Activated CD4-positive, alpha-beta T cell treated with anti-CD3 and anti-CD28 coated beads, Interleukin-2, amount 10 ng/mL, durations not matched to agents 24 days and 14 days (primary cell): ENCODE results near the gene RFTN1. TPM values are rescaled to one million over a fixed set of nuclear protein-coding genes. Genes with fewer than 3 reads are reported as not detected.

Experiments
- DNase-seq: peaks from one replicate; pipeline ENCODE4 v3.0.0; 2022
- H3K27ac Mint-ChIP-seq: one replicate; pipeline ENCODE4 v1.8.0; 2022; ENCODE audit warnings: mild to moderate bottlenecking, mixed read lengths
- H3K27me3 Mint-ChIP-seq: one replicate; pipeline ENCODE4 v1.8.0; 2022; ENCODE audit warnings: mixed read lengths
- H3K36me3 Mint-ChIP-seq: one replicate; pipeline ENCODE4 v1.8.0; 2022; ENCODE audit warnings: low read depth, mild to moderate bottlenecking, mixed read lengths
- H3K4me1 Mint-ChIP-seq: one replicate; pipeline ENCODE4 v1.8.0; 2021; ENCODE audit warnings: mixed read lengths
- H3K4me3 Mint-ChIP-seq: one replicate; pipeline ENCODE4 v1.8.0; 2022; ENCODE audit warnings: mild to moderate bottlenecking, moderate library complexity, mixed read lengths
- H3K9me3 Mint-ChIP-seq: one replicate; pipeline ENCODE4 v1.8.0; 2021; ENCODE audit warnings: mixed read lengths
- intact Hi-C: fragments of 100-400 bp; cut with micrococcal nuclease; formaldehyde crosslinking; loops from one replicate; pipeline ENCODE4 v1.15.1; 2023
- total RNA-seq: library from RNA; stranded (reverse); gene quantifications from 2 replicates; pipeline ENCODE4 v1.2.3, GENCODE V29; 2022

RFTN1 gene
- total RNA-seq, 1 donor from 2014 or later, result 92.4 TPM

DNA sequence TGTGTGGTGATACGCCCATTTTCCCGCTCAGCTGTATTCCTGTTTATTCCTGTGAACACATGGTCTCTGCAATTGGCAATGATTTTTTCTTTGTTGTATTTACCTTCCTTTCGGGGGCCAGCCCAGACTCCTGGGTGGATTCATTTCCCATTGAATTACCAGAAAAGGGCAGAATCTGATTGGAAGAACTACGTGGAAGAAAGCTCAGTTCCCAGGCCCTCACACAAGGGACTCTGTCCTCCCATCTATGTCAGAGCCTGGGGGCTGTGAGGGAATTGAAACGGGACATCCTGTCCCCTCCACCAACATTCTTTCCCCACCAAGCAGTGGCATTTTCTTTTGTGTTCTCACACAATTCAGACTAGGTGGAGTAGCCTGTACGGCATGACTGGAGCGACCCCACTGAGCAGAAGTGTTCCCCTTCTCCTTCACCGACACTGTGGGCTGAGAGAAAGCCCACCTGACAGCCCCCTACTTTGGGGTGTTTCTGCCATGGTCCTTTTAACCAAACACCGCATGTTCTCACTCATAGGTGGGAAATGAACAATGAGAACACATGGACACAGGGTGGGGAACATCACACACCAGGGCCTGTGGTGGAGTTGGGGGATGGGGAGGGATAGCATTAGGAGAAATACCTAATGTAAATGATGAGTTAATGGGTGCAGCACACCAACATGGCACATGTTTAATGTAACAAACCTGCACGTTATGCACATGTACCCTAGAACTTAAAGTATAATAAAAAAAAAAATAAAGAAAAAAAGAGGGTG is 32.1 kb upstream of the RFTN1 start:
- Mint-ChIP-seq H3K27me3 (peaks cover 8% of the 10 kb centered on the region), H3K4me1 (peaks cover 14% of the 10 kb centered on the region)

GRCh38 chr3:16543242-16543864 is 29.9 kb upstream of the RFTN1 start:
- Mint-ChIP-seq H3K36me3 (no peaks in the 10 kb centered on the region), H3K4me1 (peaks cover 13% of the 10 kb centered on the region), H3K27me3 (peaks cover 18% of the 10 kb centered on the region), H3K27ac (no peak overlapping the region), H3K4me3 (no peak overlapping the region), H3K9me3 (peaks cover 3% of the 10 kb centered on the region)
- DNase-seq, result no peak
- intact Hi-C loops, result no loop called here

More for the DNA sequence above, 32.1 kb upstream of the RFTN1 start:
- peaks cover 3% of the 10 kb centered on the region for H3K9me3 Mint-ChIP-seq
- no peaks in the 10 kb centered on the region for H3K36me3 Mint-ChIP-seq
- no peak overlapping the region for H3K27ac Mint-ChIP-seq
- H3K4me3 Mint-ChIP-seq, result no peak overlapping the region
- DNase-seq, result peak; percentile 35
- intact Hi-C loops, result no loop called here

GRCh38 chr3:16538507-16538906 is 25.0 kb upstream of the RFTN1 start:
- H3K4me3 Mint-ChIP-seq, result no peak overlapping the region
- H3K4me1 Mint-ChIP-seq, result peaks cover 2% of the 10 kb centered on the region
- H3K36me3 Mint-ChIP-seq, result no peaks in the 10 kb centered on the region
- no peaks in the 10 kb centered on the region for H3K9me3 Mint-ChIP-seq
- intact Hi-C loops, result no loop called here
- H3K27ac Mint-ChIP-seq, result no peak overlapping the region
- H3K27me3 Mint-ChIP-seq, result peaks cover 35% of the 10 kb centered on the region
- no peak for DNase-seq

DNA sequence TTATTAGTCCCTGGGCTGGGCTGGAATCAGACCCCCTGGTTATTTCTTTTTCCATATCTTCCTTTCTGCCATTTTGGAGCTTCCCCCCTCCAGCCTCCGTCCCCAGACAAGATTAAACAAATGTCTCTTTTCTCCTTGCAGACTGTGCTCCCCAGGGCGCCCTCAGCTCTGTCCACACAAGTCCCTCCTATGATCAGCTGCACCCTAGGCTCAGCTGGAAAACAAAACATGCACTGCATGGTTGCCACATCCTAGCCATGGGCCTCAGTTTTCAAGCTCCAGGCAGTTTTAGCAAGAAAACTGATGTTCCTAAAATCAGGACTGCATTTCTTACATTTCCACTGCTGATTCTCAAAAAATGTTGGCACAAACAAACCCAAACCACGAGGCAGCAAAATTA is 23.5 kb upstream of the RFTN1 start:
- H3K27me3 Mint-ChIP-seq, result peaks cover 40% of the 10 kb centered on the region
- no peaks in the 10 kb centered on the region for H3K9me3 Mint-ChIP-seq
- DNase-seq, result no peak
- no peak overlapping the region for H3K27ac Mint-ChIP-seq
- H3K4me3 Mint-ChIP-seq, result no peak overlapping the region
- no peaks in the 10 kb centered on the region for H3K4me1 Mint-ChIP-seq
- intact Hi-C loops, result no loop called here
- H3K36me3 Mint-ChIP-seq, result no peaks in the 10 kb centered on the region

DNA sequence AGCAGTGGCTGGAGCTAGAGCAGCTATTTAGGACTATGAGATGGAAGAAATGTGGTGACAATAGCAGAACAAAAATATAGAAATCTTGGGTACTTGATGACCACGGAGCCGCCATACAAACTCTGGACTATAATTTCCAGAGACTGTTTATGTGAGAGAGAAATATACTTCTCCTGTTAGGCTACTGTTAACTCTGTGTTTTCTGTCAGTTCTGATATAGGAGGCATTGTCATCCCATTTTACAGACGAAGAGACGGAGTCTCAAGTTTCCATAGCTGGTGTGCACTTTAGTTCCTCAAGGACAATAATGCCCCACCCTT is 22.8 kb upstream of the RFTN1 start:
- no peaks in the 10 kb centered on the region for H3K4me1 Mint-ChIP-seq
- no peak overlapping the region for H3K4me3 Mint-ChIP-seq

GRCh38 chr3:16534640-16535262 is 21.3 kb upstream of the RFTN1 start:
- no peak overlapping the region for H3K4me3 Mint-ChIP-seq
- intact Hi-C loops, result no loop called here
- no peaks in the 10 kb centered on the region for H3K36me3 Mint-ChIP-seq
- no peaks in the 10 kb centered on the region for H3K9me3 Mint-ChIP-seq
- no peak for DNase-seq
- H3K4me1 Mint-ChIP-seq, result no peaks in the 10 kb centered on the region
- no peak overlapping the region for H3K27ac Mint-ChIP-seq
- H3K27me3 Mint-ChIP-seq, result peaks cover 38% of the 10 kb centered on the region

More for the DNA sequence above, 22.8 kb upstream of the RFTN1 start:
- Mint-ChIP-seq H3K27me3 (peaks cover 39% of the 10 kb centered on the region), H3K9me3 (no peaks in the 10 kb centered on the region), H3K36me3 (no peaks in the 10 kb centered on the region), H3K27ac (no peak overlapping the region)
- DNase-seq, result no peak
- intact Hi-C loops, result no loop called here

GRCh38 chr3:16533928-16534574 is 20.6 kb upstream of the RFTN1 start:
- H3K4me1 Mint-ChIP-seq, result peaks cover 4% of the 10 kb centered on the region
- H3K27me3 Mint-ChIP-seq, result peaks cover 38% of the 10 kb centered on the region
- DNase-seq, result no peak
- H3K36me3 Mint-ChIP-seq, result no peaks in the 10 kb centered on the region
- no peaks in the 10 kb centered on the region for H3K9me3 Mint-ChIP-seq
- intact Hi-C loops, result no loop called here
- H3K4me3 Mint-ChIP-seq, result no peak overlapping the region
- no peak overlapping the region for H3K27ac Mint-ChIP-seq

- Mint-ChIP-seq H3K36me3 (peaks cover 4% of the 10 kb centered on the region), H3K4me1 (peaks cover 14% of the 10 kb centered on the region), H3K9me3 (peaks cover 13% of the 10 kb centered on the region), H3K27ac (no peak overlapping the region), H3K27me3 (peaks cover 21% of the 10 kb centered on the region), H3K4me3 (no peak overlapping the region)
- no peak for DNase-seq
- intact Hi-C loops, result no loop called here
Measured at GRCh38 chr3:16529264-16529663, 15.8 kb upstream of the RFTN1 start.

GRCh38 chr3:16528581-16528993 is 15.1 kb upstream of the RFTN1 start:
- no peak overlapping the region for H3K27ac Mint-ChIP-seq
- H3K9me3 Mint-ChIP-seq, result peaks cover 13% of the 10 kb centered on the region
- H3K4me3 Mint-ChIP-seq, result no peak overlapping the region
- H3K4me1 Mint-ChIP-seq, result peaks cover 14% of the 10 kb centered on the region
- intact Hi-C loops, result no loop called here
- H3K36me3 Mint-ChIP-seq, result peaks cover 6% of the 10 kb centered on the region
- DNase-seq, result no peak
- peaks cover 16% of the 10 kb centered on the region for H3K27me3 Mint-ChIP-seq

DNA sequence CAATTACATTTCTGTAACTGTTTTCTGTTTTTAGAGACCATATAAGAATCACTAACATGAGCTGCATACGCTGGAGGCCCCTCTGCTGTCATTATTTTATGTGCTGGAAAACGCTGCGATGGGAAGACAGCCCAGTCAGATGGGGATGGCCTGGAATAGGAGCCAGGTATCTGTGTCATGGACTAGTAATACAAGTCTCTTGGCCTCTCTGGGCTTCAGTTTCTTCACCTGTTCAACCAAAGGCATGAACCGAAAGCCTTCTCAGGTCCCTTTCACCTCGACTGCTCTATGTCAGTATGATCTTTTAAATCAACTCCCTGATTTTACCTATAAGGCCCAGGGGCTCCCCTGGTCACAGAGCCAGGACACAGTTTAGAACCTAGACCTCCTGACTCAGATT is 14.6 kb upstream of the RFTN1 start:
- H3K27ac Mint-ChIP-seq, result no peak overlapping the region
- peaks cover 14% of the 10 kb centered on the region for H3K4me1 Mint-ChIP-seq
- H3K27me3 Mint-ChIP-seq, result peaks cover 12% of the 10 kb centered on the region

GRCh38 chr3:16524196-16524595 is 10.7 kb upstream of the RFTN1 start:
- peak overlapping the region; percentile 32 for H3K27ac Mint-ChIP-seq
- peaks cover 16% of the 10 kb centered on the region for H3K9me3 Mint-ChIP-seq
- intact Hi-C loops, result no loop called here
- DNase-seq, result no peak
- peaks cover 22% of the 10 kb centered on the region for H3K36me3 Mint-ChIP-seq
- no peak overlapping the region for H3K4me3 Mint-ChIP-seq
- H3K27me3 Mint-ChIP-seq, result no peaks in the 10 kb centered on the region
- peaks cover 39% of the 10 kb centered on the region for H3K4me1 Mint-ChIP-seq

More for the DNA sequence above, 14.6 kb upstream of the RFTN1 start:
- peaks cover 13% of the 10 kb centered on the region for H3K9me3 Mint-ChIP-seq
- no peak for DNase-seq
- no peak overlapping the region for H3K4me3 Mint-ChIP-seq
- peaks cover 10% of the 10 kb centered on the region for H3K36me3 Mint-ChIP-seq
- intact Hi-C loops, result no loop called here

- DNase-seq, result no peak
- Mint-ChIP-seq H3K4me1 (peaks cover 35% of the 10 kb centered on the region), H3K36me3 (peaks cover 22% of the 10 kb centered on the region), H3K9me3 (peaks cover 18% of the 10 kb centered on the region), H3K4me3 (no peak overlapping the region), H3K27me3 (no peaks in the 10 kb centered on the region), H3K27ac (no peak overlapping the region)
- intact Hi-C loops, result no loop called here
Measured at GRCh38 chr3:16523778-16524177, 10.3 kb upstream of the RFTN1 start.

DNA sequence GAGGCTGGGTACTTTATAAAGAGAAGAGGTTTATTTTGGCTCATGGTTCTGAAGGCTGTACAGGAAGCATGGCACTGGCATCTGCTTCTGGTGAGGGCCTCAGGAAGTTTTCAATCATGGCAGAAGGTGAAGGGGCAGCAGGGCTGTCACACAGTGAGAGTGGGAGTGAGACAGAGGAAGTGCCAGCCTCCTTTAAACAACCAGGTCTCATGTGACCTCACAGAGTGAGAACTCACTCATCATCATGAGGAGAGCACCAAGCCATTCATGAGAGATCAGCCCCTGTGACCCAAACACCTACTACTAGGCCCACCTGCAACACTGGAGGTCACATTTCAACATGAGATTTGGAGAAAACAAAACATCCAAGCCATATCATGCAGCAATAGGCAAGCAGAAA is 9.3 kb upstream of the RFTN1 start:
- Mint-ChIP-seq H3K4me1 (peaks cover 35% of the 10 kb centered on the region), H3K9me3 (peaks cover 21% of the 10 kb centered on the region), H3K36me3 (peaks cover 24% of the 10 kb centered on the region), H3K27ac (peak overlapping the region; percentile 32), H3K27me3 (no peaks in the 10 kb centered on the region), H3K4me3 (no peak overlapping the region)
- intact Hi-C loops, result no loop called here
- DNase-seq, result no peak
